Astrocyte (in vitro differentiated cells and primary cell): ENCODE measurements around the gene WSB2. TPM values are rescaled to one million over a fixed set of nuclear protein-coding genes. Genes with fewer than 3 reads are reported as not detected.

Experiments
- DNase-seq: peaks from one replicate; pipeline ENCODE4 v3.0.0-alpha.2; 2010; ENCODE audit warnings: low read depth
- FAIRE-seq: peaks from 2 replicates; lab custom pipeline; 2011; peaks lifted over from hg19 to GRCh38; lab: Jason Lieb, UNC
- H2AFZ ChIP-seq: 2 replicates; pipeline ENCODE4 v1.6.0; 2012; ENCODE audit warnings: low read depth, low read length, inconsistent platforms
- H3K27ac ChIP-seq: 2 replicates; pipeline ENCODE4 v1.5.1; 2011; ENCODE audit warnings: low read depth, low read length, inconsistent platforms
- H3K27me3 ChIP-seq: 2 replicates; pipeline ENCODE4 v1.6.0; 2011; ENCODE audit warnings: low read length, inconsistent platforms; ENCODE audit not compliant: insufficient read depth
- H3K36me3 ChIP-seq: 2 replicates; pipeline ENCODE4 v1.5.1; 2011; ENCODE audit warnings: low read length, inconsistent platforms; ENCODE audit not compliant: insufficient read depth
- H3K4me1 ChIP-seq: 2 replicates; pipeline ENCODE4 v1.5.1; 2011; ENCODE audit warnings: low read length, inconsistent platforms; ENCODE audit not compliant: insufficient read depth
- H3K4me2 ChIP-seq: 2 replicates; pipeline ENCODE4 v1.6.0; 2012; ENCODE audit warnings: low read length, inconsistent platforms
- H3K4me3 ChIP-seq: 2 replicates; pipeline ENCODE4 v1.5.1; 2011; ENCODE audit warnings: low read depth, mild to moderate bottlenecking, low read length, inconsistent platforms; ENCODE audit not compliant: insufficient read depth
- H3K79me2 ChIP-seq: 2 replicates; pipeline ENCODE4 v1.6.0; 2012; ENCODE audit warnings: mild to moderate bottlenecking, low read length, inconsistent platforms; ENCODE audit not compliant: insufficient read depth
- H3K9ac ChIP-seq: 2 replicates; pipeline ENCODE4 v1.6.0; 2012; ENCODE audit warnings: mild to moderate bottlenecking, low read length, inconsistent platforms
- H3K9me3 ChIP-seq: 2 replicates; pipeline ENCODE4 v1.5.1; 2012; ENCODE audit warnings: low read depth, mild to moderate bottlenecking, low read length, inconsistent platforms; ENCODE audit not compliant: insufficient read depth
- H4K20me1 ChIP-seq: 2 replicates; pipeline ENCODE4 v1.6.0; 2012; ENCODE audit warnings: low read length, inconsistent platforms; ENCODE audit not compliant: insufficient read depth
- H3K27ac Mint-ChIP-seq: one replicate; pipeline ENCODE4 v1.8.0; 2021; ENCODE audit warnings: mild to moderate bottlenecking, mixed read lengths; ENCODE audit not compliant: unreplicated experiment
- H3K27me3 Mint-ChIP-seq: one replicate; pipeline ENCODE4 v1.8.0; 2021; ENCODE audit warnings: low read depth, mixed read lengths; ENCODE audit not compliant: unreplicated experiment
- H3K36me3 Mint-ChIP-seq: one replicate; pipeline ENCODE4 v1.8.0; 2021; ENCODE audit warnings: low read depth, mixed read lengths; ENCODE audit not compliant: unreplicated experiment
- H3K4me1 Mint-ChIP-seq: one replicate; pipeline ENCODE4 v1.8.0; 2021; ENCODE audit warnings: low read depth, mixed read lengths; ENCODE audit not compliant: unreplicated experiment
- H3K4me3 Mint-ChIP-seq: one replicate; pipeline ENCODE4 v1.8.0; 2021; ENCODE audit warnings: mild to moderate bottlenecking, moderate library complexity, mixed read lengths; ENCODE audit not compliant: unreplicated experiment
- H3K9me3 Mint-ChIP-seq: one replicate; pipeline ENCODE4 v1.8.0; 2021; ENCODE audit warnings: mild to moderate bottlenecking, mixed read lengths; ENCODE audit not compliant: unreplicated experiment
- EZH2 ChIP-seq: IDR thresholded peaks from 2 replicates; pipeline ENCODE4 v1.6.1; 2012; ENCODE audit warnings: mild to moderate bottlenecking, low read length, inconsistent platforms; ENCODE audit not compliant: insufficient read depth
- total RNA-seq: library from RNA; stranded (reverse); gene quantifications from 2 replicates; pipeline ENCODE4 v1.2.1, GENCODE V29; 2021
- TF ChIP-seq, protein P1 (sequence below): IDR thresholded peaks from 2 replicates; pipeline ENCODE4 v1.5.1; 2011; ENCODE audit warnings: low read depth, mild to moderate bottlenecking, inconsistent platforms, low read length, moderate library complexity; ENCODE audit not compliant: insufficient read depth

Gene WSB2
- total RNA-seq, 1 donor from 2014 or later = 113 TPM

- Mint-ChIP-seq H3K4me3 (no peak overlapping the region), H3K4me1 (peaks cover 6% of the 10 kb centered on the region)
Observed at GRCh38 chr12:117986705-117987469, 74.1 kb downstream of the WSB2 start.

GRCh38 chr12:117985182-117985581 is 75.8 kb downstream of the WSB2 start:
- peaks cover 6% of the 10 kb centered on the region for H3K4me1 Mint-ChIP-seq
- no peaks in the 10 kb centered on the region for H3K36me3 Mint-ChIP-seq
- no peak overlapping the region for H3K4me3 Mint-ChIP-seq
- H3K27me3 Mint-ChIP-seq = peaks cover 7% of the 10 kb centered on the region
- no peak overlapping the region for H3K27ac ChIP-seq
- H3K9me3 Mint-ChIP-seq = no peaks in the 10 kb centered on the region
- no peaks in the 10 kb centered on the region for H3K9me3 ChIP-seq
- no peaks in the 10 kb centered on the region for H4K20me1 ChIP-seq
- H3K79me2 ChIP-seq = no peaks in the 10 kb centered on the region
- no peak overlapping the region for H3K4me2 ChIP-seq
- TF ChIP-seq, protein P1, sequence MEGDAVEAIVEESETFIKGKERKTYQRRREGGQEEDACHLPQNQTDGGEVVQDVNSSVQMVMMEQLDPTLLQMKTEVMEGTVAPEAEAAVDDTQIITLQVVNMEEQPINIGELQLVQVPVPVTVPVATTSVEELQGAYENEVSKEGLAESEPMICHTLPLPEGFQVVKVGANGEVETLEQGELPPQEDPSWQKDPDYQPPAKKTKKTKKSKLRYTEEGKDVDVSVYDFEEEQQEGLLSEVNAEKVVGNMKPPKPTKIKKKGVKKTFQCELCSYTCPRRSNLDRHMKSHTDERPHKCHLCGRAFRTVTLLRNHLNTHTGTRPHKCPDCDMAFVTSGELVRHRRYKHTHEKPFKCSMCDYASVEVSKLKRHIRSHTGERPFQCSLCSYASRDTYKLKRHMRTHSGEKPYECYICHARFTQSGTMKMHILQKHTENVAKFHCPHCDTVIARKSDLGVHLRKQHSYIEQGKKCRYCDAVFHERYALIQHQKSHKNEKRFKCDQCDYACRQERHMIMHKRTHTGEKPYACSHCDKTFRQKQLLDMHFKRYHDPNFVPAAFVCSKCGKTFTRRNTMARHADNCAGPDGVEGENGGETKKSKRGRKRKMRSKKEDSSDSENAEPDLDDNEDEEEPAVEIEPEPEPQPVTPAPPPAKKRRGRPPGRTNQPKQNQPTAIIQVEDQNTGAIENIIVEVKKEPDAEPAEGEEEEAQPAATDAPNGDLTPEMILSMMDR = no peak
- no peak for TF ChIP-seq EZH2
- no peak overlapping the region for H2AFZ ChIP-seq
- no peak overlapping the region for H3K4me3 ChIP-seq
- no peak overlapping the region for H3K27ac Mint-ChIP-seq
- no peaks in the 10 kb centered on the region for H3K36me3 ChIP-seq
- peaks cover 14% of the 10 kb centered on the region for H3K4me1 ChIP-seq
- H3K9ac ChIP-seq = no peak overlapping the region
- no peaks in the 10 kb centered on the region for H3K27me3 ChIP-seq
- no peak for DNase-seq
- FAIRE-seq = no peak

More at GRCh38 chr12:117986705-117987469, 74.1 kb downstream of the WSB2 start:
- no peaks in the 10 kb centered on the region for H3K27me3 ChIP-seq
- no peaks in the 10 kb centered on the region for H3K9me3 ChIP-seq
- no peaks in the 10 kb centered on the region for H3K79me2 ChIP-seq
- no peak overlapping the region for H3K4me3 ChIP-seq
- H3K27ac Mint-ChIP-seq = no peak overlapping the region
- no peak overlapping the region for H2AFZ ChIP-seq
- no peaks in the 10 kb centered on the region for H3K9me3 Mint-ChIP-seq
- peaks cover 5% of the 10 kb centered on the region for H3K27me3 Mint-ChIP-seq
- FAIRE-seq = peak; percentile 43
- no peaks in the 10 kb centered on the region for H4K20me1 ChIP-seq
- peak overlapping the region; percentile 76 for H3K27ac ChIP-seq
- H3K36me3 ChIP-seq = no peaks in the 10 kb centered on the region
- DNase-seq = peak; percentile 81
- TF ChIP-seq, protein P1 = no peak
- TF ChIP-seq EZH2 = no peak
- no peaks in the 10 kb centered on the region for H3K36me3 Mint-ChIP-seq
- H3K4me2 ChIP-seq = peak overlapping the region; percentile 75
- H3K9ac ChIP-seq = peak overlapping the region; percentile 41
- H3K4me1 ChIP-seq = peaks cover 14% of the 10 kb centered on the region

Other genes with a start within 250 kb of the WSB2 start
- 0.19 and 0.98 TPM in 2 replicates for gene KSR2, start 92.2 kb downstream of the WSB2 start, total RNA-seq
- 4.6 and 5.8 TPM in 2 replicates for gene RFC5, start 44.5 kb downstream of the WSB2 start, total RNA-seq
- 9.8 and 12.0 TPM in 2 replicates for gene VSIG10, start 42.8 kb upstream of the WSB2 start, total RNA-seq
- 127 and 160 TPM in 2 replicates for gene PEBP1, start 74.9 kb upstream of the WSB2 start, total RNA-seq